ENCODE results near the gene CCDC57.

DNA sequence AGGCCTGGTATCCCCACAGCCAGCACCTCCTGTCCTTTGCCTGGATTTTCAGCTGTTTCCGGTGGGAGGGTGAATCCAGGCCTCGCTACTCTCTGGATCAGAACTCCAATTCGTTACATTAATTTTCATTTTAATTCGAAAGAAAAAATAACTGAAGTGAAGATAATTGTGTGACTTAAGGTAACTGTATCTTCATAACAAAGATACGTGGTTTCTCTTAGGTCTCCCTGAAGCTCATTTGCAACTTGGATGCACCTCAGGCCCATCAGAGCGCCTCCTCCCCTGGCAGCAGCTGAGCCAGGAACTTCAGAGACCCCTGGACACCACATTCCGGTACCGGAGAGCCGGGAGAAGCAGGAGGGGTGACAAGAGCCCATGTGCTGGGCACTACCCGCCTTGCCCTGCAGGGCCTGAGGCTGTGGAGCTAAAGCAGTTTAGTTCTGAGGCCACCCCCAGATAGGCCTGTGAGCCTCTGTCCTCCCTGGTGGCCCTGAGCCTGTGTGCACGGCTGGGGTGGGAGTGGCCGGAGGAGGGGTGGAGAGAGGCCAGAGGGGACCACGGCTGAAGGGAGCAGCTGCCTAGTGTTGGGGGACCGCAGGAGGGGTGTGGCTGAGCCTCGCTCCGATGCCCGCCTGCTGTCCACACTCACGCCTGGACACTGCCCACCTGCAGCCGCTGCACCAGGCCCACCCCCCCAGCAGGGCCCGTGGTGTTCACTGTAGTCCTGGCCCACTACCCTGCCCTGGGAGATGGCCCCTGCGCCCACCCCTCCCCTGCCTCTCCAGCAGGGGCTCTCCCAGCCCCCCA lies 135.7 kb downstream of the CCDC57 start:
- TF ChIP-seq, protein P1, sequence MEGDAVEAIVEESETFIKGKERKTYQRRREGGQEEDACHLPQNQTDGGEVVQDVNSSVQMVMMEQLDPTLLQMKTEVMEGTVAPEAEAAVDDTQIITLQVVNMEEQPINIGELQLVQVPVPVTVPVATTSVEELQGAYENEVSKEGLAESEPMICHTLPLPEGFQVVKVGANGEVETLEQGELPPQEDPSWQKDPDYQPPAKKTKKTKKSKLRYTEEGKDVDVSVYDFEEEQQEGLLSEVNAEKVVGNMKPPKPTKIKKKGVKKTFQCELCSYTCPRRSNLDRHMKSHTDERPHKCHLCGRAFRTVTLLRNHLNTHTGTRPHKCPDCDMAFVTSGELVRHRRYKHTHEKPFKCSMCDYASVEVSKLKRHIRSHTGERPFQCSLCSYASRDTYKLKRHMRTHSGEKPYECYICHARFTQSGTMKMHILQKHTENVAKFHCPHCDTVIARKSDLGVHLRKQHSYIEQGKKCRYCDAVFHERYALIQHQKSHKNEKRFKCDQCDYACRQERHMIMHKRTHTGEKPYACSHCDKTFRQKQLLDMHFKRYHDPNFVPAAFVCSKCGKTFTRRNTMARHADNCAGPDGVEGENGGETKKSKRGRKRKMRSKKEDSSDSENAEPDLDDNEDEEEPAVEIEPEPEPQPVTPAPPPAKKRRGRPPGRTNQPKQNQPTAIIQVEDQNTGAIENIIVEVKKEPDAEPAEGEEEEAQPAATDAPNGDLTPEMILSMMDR (IDR thresholded peaks at IDR 0.05), result no peak
- TF ChIP-seq POLR2A (IDR thresholded peaks at IDR 0.05), result no peak

All from esophagus squamous epithelium (tissue), 4 donors.